ENCODE measurements around the gene CERS6.

The CERS6 gene

GRCh38 chr2:168683996-168684395, 227.9 kb downstream of the CERS6 start:
- DNase-seq = no peak

DNA sequence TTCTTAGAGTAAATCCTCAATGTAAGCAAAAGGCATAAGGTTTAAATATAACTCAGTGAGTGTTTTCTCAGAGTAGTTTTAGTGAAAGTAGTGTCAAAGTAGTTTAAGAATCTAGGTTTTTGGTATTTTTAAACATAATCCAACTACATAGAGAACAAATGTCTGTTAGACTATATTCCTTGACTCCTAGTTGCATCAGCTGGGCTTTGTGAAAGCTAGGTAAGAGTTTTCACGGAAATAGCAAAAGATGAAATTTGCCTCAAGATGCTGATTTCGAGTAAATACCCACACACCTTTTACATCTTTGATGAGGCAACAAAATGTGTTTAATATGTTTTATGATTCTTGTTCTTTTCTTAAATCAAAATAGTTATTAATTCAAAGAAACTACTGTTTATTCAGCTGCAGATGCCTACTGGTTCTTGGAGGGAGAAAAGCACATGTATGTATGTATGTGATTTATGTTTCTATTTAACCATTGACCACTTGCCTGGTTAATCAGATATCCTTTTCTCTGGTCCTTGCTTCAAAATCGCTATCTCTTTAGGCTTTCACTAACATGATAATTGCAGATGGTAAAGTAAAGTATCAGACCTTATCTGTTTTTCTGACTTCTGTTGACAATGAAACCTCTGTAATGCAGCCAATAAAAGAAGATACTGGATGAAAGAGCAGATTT, 229.0 kb downstream of the CERS6 start:
- DNase-seq = no peak

DNA sequence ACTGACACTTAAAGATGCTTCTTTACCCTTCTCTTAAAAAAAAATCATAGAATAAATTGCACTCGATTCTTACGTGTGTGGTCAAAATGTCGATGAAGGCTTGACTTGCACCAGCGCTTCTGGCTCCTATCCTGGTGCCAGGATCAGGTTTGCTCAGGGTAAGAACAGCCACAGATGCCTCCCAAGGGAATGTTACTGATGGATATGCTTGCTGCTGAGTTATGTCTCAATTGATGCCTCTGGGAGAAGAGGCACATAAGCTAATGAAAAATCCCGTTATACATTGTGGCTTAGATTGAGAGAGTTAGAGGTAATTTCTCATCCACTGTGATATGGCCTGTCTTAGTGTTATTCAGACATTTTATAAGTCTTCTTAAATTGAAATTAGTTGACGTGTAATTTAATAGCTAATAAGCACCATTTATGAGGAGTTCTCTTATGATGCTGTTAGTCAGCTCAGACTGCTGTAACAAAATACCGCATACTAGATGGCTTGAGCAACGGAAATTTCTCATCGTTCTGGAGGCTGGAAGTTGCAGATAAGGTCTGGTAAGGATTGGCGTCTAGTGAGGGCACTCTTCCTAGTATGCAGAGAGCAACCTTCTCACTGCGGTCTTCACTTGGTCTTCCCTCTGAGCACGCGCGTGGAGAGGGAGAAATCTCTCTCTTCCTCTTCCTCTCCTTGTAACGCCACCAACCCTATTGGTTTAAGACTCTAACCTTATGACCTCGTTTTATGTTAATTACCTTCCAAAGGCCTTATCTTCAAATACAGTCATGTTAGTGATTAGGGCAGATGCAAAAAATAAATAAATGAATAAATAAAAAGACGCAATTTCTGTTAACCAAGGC, 229.8 kb downstream of the CERS6 start:
- DNase-seq = no peak

DNA sequence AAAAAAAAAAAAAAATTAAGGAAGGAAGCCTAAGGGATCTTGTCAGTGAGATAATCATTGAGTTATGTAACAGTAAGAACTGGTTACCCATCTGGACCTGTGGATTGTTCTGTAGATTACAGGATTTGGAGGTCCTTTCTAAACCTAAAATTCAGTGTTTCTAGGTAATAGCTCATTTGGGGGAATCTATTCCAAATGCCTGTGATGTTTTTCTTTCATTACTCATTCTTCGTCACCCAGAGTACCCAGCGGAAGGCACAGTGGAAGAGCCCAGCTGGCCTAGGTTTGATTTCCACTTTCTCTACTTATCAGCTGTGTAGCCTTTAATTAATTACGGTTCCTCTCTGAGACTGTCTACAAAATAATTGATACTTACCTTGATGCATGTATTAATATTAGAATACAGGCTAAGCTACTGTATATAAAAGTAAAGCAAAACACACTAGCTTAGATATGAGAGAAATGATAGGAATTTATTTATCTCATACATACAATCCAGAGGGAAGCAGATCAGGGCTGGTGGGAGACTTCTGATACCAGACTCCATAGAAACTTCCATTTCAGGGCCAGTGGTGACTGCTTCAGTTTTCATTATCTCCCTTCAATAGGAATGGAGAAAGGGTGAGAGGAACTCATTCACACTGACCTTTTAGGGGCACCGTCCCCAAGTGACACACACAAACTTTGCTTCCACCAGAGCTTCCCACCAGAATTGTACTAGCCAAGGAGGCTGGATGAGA, 230.6 kb downstream of the CERS6 start:
- no peak for DNase-seq

GRCh38 chr2:168687314-168687713, 231.2 kb downstream of the CERS6 start:
- DNase-seq = no peak

- DNase-seq = no peak
Measured at GRCh38 chr2:168690381-168690885, 234.4 kb downstream of the CERS6 start.

DNA sequence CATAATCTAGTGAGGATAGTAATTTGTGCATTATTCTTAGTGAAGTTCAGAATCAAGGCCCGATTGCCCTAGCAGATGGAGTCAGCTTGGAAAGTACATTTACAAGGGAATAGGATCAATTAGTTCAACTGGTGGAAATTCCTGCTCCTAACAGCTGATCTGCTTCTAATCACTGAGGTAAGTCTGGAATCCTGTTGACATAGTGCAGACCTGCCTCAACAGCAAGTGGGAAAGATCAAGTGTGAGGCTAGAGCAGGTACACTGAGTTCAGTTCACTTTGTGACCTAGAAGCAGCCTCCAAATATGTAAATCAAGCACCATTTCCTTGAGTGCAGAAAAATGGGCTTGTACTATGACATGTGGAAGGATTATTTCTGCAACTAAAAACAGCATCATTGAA, 235.1 kb downstream of the CERS6 start:
- DNase-seq = no peak

DNA sequence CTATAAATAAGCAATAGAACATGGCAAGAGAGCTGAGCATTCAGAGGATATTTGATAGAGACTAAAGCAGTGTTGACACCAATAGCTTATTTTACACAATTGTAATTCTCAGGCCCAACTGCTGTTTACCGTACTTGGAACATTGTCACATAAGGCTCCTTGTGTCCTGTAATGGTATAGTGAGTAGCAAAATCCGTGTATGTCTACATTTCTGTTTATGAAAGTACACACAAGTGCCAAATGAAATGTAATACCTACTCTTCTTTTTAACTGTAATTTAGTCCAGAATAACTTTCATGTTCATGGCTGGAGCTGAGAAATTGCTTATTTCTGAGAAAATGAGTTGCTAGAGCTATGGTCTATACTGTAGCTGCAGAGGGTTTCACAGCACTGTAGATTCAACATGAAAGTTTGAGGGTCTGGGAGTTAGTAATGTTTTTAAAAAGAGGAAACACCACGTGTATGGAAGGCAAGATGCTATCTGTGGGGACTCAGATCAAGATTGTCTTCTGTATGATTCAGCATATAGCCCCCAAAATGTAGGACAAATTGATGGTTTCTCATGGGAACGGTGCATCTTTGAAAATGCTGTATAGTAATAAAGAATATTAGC, 236.2 kb downstream of the CERS6 start:
- no peak for DNase-seq

DNA sequence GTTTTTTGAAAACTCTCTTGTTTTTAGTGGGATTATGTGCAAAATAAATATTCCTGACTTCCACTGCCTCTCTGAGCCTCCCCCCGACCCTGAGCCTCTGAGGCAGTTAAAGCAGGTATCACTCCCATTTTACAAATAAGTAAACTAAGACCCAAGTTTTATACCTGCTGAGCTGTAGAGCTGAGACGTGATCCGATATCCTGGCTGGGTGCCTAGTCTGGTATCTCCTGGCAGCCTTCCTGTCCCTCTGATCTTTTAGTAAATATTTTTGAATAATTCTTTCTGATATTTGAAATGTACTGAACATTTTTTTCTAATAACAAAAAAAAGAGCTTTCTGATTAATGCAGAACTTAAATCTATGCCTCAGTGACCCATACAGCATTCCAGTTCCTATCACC, 238.1 kb downstream of the CERS6 start:
- DNase-seq = no peak

DNA sequence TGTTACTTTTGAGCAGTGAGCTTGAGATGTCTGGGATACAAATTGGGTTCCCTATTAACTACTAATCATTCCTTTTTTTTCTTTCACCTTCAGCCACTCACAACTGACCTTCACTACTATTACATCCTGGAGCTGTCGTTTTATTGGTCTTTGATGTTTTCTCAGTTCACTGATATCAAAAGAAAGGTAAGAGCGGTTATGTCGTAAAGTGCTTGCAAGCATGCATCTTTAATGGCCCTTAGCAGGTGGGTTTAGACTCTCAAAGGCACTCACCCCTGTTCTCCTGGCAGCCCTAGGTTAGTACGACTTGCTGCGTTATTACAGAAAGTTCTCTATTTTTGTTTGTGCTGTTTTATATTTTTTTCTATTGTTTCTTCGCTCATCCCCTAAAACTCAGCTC, 238.8 kb downstream of the CERS6 start:
- no peak for DNase-seq

GRCh38 chr2:168697668-168698121, 241.6 kb downstream of the CERS6 start:
- DNase-seq = no peak

DNA sequence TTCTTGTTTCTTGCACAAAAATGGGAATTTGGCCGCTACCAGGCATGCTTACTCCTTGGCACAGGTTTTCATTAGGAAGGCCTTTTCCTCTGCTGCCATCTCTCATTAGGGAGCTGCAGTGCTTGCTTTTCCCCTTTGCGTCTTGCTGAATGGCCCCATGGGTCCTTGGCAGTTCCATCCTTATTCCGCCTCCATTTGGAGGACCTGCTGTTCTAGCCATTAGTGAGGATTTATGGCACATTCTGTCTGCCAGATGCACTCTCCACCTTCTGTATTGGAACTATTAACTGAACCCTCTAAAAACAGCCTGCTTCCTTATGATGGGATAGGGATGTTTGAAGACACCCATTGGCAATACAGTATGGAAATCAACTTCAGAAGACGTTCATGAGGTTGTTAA, 242.9 kb downstream of the CERS6 start:
- DNase-seq = no peak

DNA sequence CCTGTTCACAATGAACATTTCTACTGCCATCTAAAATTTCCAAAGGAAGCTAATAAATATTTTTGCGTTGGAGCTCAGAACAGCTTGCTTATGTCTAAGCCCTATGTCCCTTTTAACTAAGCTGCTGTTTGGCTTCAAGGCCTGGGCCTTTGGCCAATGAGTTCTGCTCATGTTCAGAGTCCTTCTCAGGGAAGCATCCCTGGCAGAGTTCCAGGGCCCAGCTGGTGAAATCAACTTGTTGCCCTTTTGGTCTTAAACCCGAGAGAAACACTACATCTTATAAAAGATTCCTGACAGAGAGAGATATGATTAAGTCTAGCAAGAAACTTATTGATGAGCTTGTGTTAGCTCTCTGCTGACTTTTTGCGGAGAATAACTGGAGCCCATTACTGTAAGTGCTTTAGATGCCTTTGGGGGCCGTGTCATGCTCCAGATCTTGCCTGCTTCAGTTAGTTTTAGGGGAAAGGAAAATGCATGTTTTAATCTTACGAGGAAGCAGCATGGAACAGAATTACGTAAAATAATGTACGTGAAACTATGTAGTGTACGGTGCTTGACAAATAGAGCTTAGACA, 243.9 kb downstream of the CERS6 start:
- DNase-seq = no peak

DNA sequence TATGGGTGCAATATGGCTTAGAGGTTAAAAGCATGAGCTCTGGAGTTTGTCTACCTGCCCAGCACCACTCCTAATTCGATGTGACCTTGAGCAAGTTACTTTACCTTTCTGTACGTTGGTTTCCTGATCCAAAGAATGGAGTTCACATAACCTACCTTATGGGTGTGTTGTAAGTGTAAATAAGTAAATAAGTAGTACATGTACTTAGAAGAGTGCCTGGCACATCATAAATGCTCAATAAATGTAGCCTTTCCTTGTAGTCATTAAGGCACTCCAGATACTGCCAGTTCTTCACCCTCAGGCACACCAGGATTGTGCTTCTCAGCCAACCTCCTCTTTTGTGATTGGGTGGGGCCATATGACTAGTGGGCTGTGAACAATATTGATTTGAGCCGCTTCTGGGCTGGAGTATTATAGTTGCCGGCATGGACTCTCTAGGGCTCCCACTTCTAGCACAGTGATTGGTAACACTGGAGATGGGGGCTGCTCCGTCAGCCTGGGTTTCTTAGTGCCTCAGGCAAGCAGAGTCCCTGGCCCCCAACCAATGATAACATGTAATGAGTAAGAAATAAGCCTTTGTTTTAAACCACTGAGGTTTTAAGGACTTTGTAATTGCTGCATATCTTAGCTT, 244.7 kb downstream of the CERS6 start:
- DNase-seq = no peak

DNA sequence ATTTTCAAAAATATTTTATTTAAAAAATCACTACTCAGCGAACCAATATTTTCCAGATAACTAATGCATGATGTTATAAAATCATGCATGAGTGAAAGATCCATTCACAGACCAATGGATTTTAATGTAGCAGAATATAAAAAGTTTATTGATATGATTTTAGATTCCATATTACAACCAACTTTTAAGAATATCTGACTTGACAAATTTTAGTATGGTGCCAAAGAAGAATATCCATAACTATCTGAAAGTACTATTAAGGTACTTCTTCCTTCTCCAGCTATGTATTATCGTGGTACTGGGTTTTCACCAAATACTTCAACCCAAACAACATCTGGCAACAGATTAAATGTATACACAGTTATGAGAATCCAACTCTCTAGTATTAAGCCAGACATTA, 246.5 kb downstream of the CERS6 start:
- no peak for DNase-seq

- DNase-seq = no peak
Measured at GRCh38 chr2:168703926-168704325, 247.9 kb downstream of the CERS6 start.

DNA sequence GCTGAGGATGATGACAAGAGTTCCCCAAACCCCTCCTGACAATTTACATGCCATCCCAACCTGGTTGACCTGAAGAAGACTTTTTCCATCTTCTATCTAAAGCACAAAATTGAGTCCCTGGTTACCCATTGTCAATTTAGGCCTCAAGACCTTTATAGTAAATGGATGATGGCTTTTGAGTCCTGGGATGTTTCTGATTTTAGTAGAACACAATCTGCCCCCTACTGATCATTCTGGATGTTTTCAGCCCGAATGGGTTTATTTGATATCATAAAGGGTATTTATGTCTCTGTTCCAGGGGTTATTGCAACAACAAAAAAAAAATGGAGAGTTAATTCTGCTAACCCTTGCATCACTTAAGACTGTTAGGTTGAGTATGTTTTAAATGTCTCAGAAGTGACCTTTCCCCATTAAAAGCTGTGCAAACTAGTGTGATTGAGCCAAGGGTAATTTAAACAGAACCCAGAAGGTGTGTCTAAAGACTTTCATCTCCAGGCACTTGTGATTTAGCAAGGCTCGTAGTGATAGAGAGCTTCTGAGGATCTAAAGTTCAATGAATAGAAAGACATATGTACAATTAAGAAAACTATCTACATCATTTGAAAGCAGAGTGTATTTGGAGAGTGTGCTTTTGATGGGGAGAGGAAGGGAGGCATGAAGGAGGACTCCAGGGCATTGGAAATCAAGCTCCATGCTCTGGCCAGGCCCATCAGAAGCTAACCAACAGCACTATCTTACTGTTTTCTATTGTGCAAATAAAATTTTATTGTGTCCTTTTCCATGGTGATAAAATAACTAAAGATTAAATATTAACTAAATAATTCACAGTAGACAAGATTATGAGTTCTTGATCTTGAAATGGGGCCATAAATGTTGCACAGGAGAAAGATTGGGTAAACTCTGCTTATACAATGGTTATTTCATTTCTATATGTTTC, 249.7 kb downstream of the CERS6 start:
- no peak for DNase-seq

GRCh38 chr2:168706806-168707205, 250.7 kb downstream of the CERS6 start:
- DNase-seq = no peak

DNA sequence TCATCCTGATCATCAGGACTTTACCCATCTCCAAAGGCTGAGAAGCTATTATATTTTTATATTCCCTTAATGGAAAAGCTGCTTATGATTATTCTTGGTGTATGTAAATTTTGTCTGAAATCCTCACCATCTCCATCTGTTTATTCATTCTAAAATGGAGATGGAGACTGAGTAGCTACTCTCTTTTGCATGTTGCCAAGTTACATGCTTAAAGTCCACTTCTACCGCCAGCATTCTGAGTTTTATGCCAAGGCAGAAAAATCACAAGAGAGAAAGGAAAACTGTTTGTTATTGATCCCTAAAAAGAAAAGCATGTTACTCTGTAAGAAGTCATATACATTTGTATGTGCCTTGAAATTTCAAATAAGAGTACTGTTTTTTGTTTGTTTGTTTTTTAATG, 252.0 kb downstream of the CERS6 start:
- no peak for DNase-seq

DNA sequence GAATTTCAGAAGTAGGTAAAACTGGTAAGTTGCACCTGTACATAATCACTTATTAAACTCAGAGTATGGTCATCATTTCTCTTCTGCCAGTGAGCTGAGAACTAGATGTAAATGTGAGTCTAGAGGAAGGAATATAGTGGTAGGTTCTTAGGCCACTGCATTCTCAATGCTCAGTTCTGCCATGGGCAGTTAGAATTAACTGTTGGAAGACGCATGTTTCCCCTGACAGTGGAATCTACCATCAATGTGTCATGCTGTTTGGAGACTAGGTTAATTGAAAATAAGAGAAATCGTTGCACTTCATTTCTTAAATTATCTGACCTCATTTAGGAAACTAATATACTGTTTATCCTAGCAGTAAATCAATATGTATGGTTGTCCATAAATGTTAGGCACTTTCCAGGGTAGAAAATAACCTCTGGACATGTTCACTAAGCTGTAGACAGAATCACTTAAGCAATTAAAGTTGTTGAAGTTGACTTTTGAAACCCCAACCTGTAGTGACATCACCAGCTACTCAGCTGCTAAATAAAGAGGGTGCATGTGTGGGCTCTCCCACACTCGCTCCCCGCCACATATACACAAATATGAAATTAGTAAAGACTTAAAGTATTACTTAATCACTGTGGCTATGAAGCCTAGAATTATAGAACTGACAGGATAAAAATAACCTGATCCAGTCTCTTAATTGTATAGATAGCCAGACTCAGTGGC, 254.8 kb downstream of the CERS6 start:
- DNase-seq = no peak
